Measurements from ENCODE around the gene PHF21A. TPM values are rescaled to one million over a fixed set of nuclear protein-coding genes. Genes with fewer than 3 reads are reported as not detected.

Gene PHF21A
- total and polyA plus RNA-seq, 10 of the 15 experiments (the other 5 are each of a cell fraction or from before 2014, with no cell fraction given) = 2.6 to 37.2 (median 16.0) TPM

- Histone ChIP-seq H3K4me3 (no peak overlapping the region), H3K79me2 (ENCODE audit: control insufficient read depth, insufficient read depth, low read length) (no peaks in the 10 kb centered on the region), H4K20me1 (ENCODE audit: control insufficient read depth, insufficient read depth) (no peaks in the 10 kb centered on the region), H3K27me3 (replicated peaks in 1 of 2; ENCODE audit: control insufficient read depth in 2 of 2, insufficient read depth in 2 of 2, low read length in 1 of 2) (no peaks in the 10 kb centered on the region), H3K9ac (ENCODE audit: control insufficient read depth, insufficient read depth, low read length) (no peak overlapping the region), H3K36me3 (ENCODE audit: control insufficient read depth in 2 of 2, insufficient read depth in 2 of 2, low read length in 1 of 2) (peaks cover 3 to 23% of the 10 kb centered on the region in 2 experiments), H3K27ac (ENCODE audit: control insufficient read depth, insufficient read depth) (no peak overlapping the region), H3K4me1 (ENCODE audit: control insufficient read depth, insufficient read depth, low read length) (no peaks in the 10 kb centered on the region), H3K9me3 (replicated peaks; ENCODE audit: control insufficient read depth, insufficient read depth, low read length) (no peaks in the 10 kb centered on the region), H2AFZ (ENCODE audit: control insufficient read depth, low read depth, low read length) (no peak overlapping the region), H3K4me2 (ENCODE audit: control insufficient read depth, insufficient read depth) (no peak overlapping the region)
- WGBS (ENCODE audit: insufficient coverage, insufficient replicate concordance, low lambda C conversion rate, missing lambda C conversion rate) = 100% methylated on average over 3 of the region's 3 CpGs
- DNase-seq (ENCODE audit: low read depth, low spot score) (no peak), ATAC-seq (no peak), FAIRE-seq (no peak)
- no TSS peak for BruUV-seq (replicated peaks)
- TF ChIP-seq NR2C1 (IDR thresholded peaks at IDR 0.05) = no peak
- TF ChIP-seq BCL11A (IDR thresholded peaks at IDR 0.05; ENCODE audit: low read depth, low read length) = no peak
- in situ Hi-C loops (cut with MboI) (no loop called here), intact Hi-C loops (cut with micrococcal nuclease; ENCODE audit: unreplicated experiment) (no loop called here)
- ChIA-PET CTCF (interaction anchor here (9.0 kb wide), 1 partner anchor 17 kb away, joined by 60 read pairs; no protein-coding TSS in a partner anchor), RAD21 (ENCODE audit: unreplicated experiment) (no interaction called here), POLR2A (no interaction called here), SMC1A (ENCODE audit: uncharacterized antibody, unreplicated experiment) (interaction anchor here (0.7 to 0.9 kb wide), 3 partner anchors 9 to 344 kb away, joined by 3 to 5 read pairs (median 3); no protein-coding TSS in a partner anchor)
Observed at GRCh38 chr11:45948356-45948755, 172.9 kb downstream of the PHF21A start.

DNA sequence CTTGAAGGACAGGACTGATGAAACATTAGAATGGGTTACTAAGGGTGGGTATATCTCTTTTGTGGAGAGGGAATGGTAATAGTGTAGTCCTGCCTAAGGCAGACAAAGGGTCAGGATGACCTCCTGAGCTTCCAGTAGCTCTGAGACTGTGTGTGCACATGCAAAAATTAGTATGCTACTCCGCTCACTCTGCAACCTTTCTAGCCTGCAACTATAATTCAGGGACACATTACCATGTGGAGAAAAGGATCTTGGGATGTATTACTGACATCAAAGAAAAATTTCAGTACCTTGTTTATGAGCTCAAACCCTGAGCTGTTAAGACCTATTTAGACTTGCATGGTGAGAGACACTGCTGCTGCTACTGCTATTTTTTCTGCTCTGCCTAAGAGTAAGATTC, 173.4 kb downstream of the PHF21A start:
- no peaks in the 10 kb centered on the region for H4K20me1 ChIP-seq (ENCODE audit: control insufficient read depth, insufficient read depth)
- POLR2A ChIA-PET = no interaction called here
- 96% methylated on average over 1 of the region's 1 CpG for WGBS (ENCODE audit: insufficient coverage, insufficient replicate concordance, low lambda C conversion rate, missing lambda C conversion rate)
- H3K9ac ChIP-seq (ENCODE audit: control insufficient read depth, insufficient read depth, low read length) = no peak overlapping the region
- no peak for TF ChIP-seq RCOR1 (conservative IDR thresholded peaks at IDR 0.05; ENCODE audit: low read depth, low read length)
- no peak for TF ChIP-seq NBN (IDR thresholded peaks at IDR 0.05)
- TF ChIP-seq RBBP5 (conservative IDR thresholded peaks at IDR 0.05) = no peak
- TF ChIP-seq IRF4 (IDR thresholded peaks at IDR 0.05; ENCODE audit: low read depth, low read length) = no peak
- no peak for TF ChIP-seq KLF5 (IDR thresholded peaks at IDR 0.05; ENCODE audit: partially characterized antibody)
- TF ChIP-seq POLR2AphosphoS5 (IDR thresholded peaks at IDR 0.05; ENCODE audit: low read length) = no peak
- TF ChIP-seq MTA3 (IDR thresholded peaks at IDR 0.05; ENCODE audit: borderline replicate concordance, low read length) = no peak
- TF ChIP-seq TBL1XR1 (IDR thresholded peaks at IDR 0.05; ENCODE audit: low read depth, low read length) = no peak
- no peak for TF ChIP-seq FOXM1 (IDR thresholded peaks at IDR 0.05; ENCODE audit: low read depth, low read length)
- TF ChIP-seq, protein P1, sequence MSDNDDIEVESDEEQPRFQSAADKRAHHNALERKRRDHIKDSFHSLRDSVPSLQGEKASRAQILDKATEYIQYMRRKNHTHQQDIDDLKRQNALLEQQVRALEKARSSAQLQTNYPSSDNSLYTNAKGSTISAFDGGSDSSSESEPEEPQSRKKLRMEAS (IDR thresholded peaks at IDR 0.05; ENCODE audit: low read depth, low read length) = no peak
- TF ChIP-seq SP1 (IDR thresholded peaks at IDR 0.05; ENCODE audit: low read depth, low read length) = no peak
- no peak for TF ChIP-seq HDAC2 (IDR thresholded peaks at IDR 0.05)
- no peak for TF ChIP-seq GABPA (IDR thresholded peaks at IDR 0.05; ENCODE audit: low read depth)
- TF ChIP-seq, protein P2, sequence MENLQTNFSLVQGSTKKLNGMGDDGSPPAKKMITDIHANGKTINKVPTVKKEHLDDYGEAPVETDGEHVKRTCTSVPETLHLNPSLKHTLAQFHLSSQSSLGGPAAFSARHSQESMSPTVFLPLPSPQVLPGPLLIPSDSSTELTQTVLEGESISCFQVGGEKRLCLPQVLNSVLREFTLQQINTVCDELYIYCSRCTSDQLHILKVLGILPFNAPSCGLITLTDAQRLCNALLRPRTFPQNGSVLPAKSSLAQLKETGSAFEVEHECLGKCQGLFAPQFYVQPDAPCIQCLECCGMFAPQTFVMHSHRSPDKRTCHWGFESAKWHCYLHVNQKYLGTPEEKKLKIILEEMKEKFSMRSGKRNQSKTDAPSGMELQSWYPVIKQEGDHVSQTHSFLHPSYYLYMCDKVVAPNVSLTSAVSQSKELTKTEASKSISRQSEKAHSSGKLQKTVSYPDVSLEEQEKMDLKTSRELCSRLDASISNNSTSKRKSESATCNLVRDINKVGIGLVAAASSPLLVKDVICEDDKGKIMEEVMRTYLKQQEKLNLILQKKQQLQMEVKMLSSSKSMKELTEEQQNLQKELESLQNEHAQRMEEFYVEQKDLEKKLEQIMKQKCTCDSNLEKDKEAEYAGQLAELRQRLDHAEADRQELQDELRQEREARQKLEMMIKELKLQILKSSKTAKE (IDR thresholded peaks at IDR 0.05; ENCODE audit: low read depth, poor library complexity, severe bottlenecking) = no peak
- H3K79me2 ChIP-seq (ENCODE audit: control insufficient read depth, insufficient read depth, low read length) = no peaks in the 10 kb centered on the region
- no peaks in the 10 kb centered on the region for H3K9me3 ChIP-seq (replicated peaks; ENCODE audit: control insufficient read depth, insufficient read depth, low read length)
- no peak overlapping the region for H2AFZ ChIP-seq (ENCODE audit: control insufficient read depth, low read depth, low read length)
- SMC1A ChIA-PET (ENCODE audit: uncharacterized antibody, unreplicated experiment) = interaction anchor here (0.7 to 0.9 kb wide), 3 partner anchors 10 to 344 kb away, joined by 3 to 5 read pairs (median 3); no protein-coding TSS in a partner anchor
- intact Hi-C loops (cut with micrococcal nuclease; ENCODE audit: unreplicated experiment) = no loop called here
- H3K27me3 ChIP-seq (replicated peaks in 1 of 2; ENCODE audit: control insufficient read depth in 2 of 2, insufficient read depth in 2 of 2, low read length in 1 of 2) = no peaks in the 10 kb centered on the region
- CTCF ChIA-PET = interaction anchor here (9.0 kb wide), 1 partner anchor 18 kb away, joined by 60 read pairs; no protein-coding TSS in a partner anchor
- no peak overlapping the region for H3K4me3 ChIP-seq
- no peak overlapping the region for H3K27ac ChIP-seq (ENCODE audit: control insufficient read depth, insufficient read depth)
- RAD21 ChIA-PET (ENCODE audit: unreplicated experiment) = no interaction called here
- DNase-seq (ENCODE audit: low read depth, low spot score) (no peak), FAIRE-seq (no peak), ATAC-seq (no peak)
- H3K36me3 ChIP-seq (ENCODE audit: control insufficient read depth in 2 of 2, insufficient read depth in 2 of 2, low read length in 1 of 2) = peaks cover 3 to 18% of the 10 kb centered on the region in 2 experiments
- in situ Hi-C loops (cut with MboI) = no loop called here
- BruUV-seq (replicated peaks) = no TSS peak
- no peak overlapping the region for H3K4me2 ChIP-seq (ENCODE audit: control insufficient read depth, insufficient read depth)
- no peaks in the 10 kb centered on the region for H3K4me1 ChIP-seq (ENCODE audit: control insufficient read depth, insufficient read depth, low read length)

Measured in GM12878 (cell line).